Activated T-cell treated with anti-CD3 and anti-CD28 coated beads for 1 hour (primary cell): Measurements from ENCODE around the gene KCNAB1.
"Not testable (repeated sequence)": the region's sequence is repeated elsewhere in the genome, so short reads cannot be mapped to it uniquely, and the experiment has no call there.

Experiments used
- DNase-seq: peaks from one replicate; pipeline ENCODE4 v3.0.0-alpha.2; 2020; ENCODE audit warnings: low read depth

KCNAB1 gene

DNA sequence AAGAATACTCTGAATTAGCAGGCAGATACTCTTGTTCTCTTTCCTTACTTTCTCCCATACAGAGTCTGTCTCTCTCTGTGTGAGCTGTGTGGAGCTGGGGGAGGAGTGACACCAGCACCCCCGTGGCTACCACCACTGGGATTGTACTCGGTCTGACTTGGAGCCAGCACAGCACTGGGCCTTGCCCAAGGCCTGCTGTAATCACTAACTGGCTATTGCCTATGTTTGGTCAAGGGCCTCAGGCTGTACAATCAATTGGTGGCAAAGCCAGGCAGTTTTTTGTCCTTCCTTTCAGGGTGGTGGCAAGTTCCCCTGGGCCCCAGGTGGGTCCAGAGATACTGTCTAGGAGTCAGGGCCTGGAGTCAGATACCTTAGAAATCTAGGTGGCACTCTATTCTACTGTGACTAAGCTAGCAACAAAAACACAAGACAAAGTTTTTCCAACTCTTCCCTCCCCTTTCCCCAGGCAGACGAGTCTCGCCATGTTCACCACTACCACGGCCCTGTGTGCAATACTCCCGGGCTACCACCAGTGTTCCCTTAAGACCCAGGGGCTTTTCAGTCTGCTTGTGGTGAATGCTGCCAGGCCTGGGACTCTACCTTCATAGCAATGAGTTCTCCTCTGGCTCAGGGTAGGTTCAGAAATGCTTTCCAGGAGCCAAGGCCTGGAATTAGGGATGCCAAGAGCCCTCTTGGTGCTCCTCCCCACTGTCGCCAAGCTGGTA lies 151.8 kb downstream of the KCNAB1 start:
- DNase-seq, result no peak

DNA sequence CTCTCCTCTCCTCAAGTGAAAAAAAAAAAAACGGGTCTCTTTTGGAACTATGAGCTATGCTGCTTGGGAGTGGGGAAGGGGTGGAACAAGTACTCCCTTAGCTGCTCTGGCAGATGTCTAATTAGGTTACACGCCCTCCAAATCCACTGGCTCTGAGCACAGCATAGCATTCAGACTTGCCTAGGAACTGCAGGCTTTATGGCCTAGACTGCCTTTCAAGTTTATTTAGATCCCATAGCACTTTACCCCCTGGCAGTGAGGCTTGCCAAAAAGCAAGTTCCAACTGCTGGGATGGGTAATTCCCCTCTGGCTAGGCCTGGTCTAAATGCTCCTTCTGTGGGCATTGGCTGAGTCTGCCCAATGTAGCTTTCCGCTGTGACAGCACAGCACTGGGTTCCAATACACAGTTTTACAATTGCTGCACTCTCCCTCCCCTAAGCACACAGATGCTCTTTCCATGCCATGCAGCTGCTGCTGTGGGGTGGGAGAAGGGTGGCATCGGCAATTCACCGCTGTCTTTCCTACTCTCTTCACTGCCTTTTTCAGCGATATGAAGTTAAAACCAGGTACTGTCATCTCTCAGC lies 152.8 kb downstream of the KCNAB1 start:
- DNase-seq, result no peak

DNA sequence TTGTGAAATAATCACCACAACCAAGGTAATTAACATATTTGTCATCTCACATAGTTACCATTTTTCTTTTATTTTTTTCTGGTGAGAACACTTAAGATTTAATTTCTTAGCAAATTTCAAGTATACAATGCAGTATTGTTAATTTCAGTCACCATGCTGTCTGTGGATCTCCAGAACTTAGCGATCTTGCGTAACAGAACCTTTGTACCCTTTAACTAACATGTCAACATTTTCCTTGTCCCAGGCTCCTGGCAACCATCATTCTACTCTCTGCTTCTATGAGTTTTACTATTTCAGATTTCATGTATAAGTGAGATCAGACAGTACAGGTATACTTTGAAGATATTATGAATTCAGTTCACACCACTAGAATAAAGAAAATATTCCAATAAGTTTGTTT lies 154.4 kb downstream of the KCNAB1 start:
- DNase-seq, result no peak

DNA sequence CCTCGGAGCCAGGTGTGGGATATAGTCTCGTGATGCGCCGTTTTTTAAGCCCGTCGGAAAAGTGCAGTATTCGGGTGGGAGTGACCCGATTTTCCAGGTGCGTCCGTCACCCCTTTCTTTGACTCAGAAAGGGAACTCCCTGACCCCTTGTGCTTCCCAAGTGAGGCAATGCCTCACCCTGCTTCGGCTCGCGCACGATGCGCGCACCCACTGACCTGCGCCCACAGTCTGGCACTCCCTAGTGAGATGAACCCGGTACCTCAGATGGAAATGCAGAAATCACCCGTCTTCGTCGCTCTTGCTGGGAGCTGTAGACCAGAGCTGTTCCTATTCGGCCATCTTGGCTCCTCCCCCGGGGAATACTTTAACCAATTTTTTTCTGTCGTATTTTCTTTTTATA lies 164.3 kb downstream of the KCNAB1 start:
- DNase-seq, result not testable (repeated sequence)

DNA sequence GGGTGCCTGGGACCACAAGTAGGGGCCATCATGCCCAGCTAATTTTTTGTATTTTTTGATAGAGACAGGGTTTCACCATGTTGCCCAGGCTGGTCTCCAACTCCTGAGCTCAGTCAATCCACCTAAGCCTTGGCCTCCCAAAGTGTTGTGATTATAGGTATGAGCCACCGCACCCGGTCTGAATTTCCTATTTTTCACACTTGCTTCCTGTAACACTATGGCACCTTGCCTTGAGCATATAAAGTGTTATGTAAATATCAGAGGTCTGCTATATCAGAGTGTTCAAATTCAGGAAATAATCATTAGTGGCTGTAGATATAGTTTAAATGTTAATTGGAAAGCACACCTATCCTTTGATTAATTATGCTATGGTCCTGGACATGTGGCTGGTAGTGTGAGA lies 165.2 kb downstream of the KCNAB1 start:
- DNase-seq, result no peak

DNA sequence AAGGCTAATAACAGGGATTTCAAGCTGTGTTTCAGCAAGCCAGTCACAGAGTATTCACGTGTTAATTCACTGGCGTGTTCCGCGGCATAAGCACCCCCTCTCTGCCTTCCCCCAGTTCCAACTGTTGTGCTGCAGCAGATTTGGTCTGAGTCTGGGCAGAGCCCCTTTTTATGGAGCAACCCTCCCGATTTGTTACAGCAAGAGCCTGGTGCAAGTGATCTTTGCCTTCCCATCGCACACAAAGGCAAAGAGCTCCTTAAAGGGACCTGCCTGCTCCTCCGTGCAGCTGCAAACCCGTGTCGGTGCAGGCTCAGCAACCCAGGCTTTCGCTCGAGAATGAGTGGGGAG lies 170.5 kb downstream of the KCNAB1 start:
- no peak for DNase-seq

DNA sequence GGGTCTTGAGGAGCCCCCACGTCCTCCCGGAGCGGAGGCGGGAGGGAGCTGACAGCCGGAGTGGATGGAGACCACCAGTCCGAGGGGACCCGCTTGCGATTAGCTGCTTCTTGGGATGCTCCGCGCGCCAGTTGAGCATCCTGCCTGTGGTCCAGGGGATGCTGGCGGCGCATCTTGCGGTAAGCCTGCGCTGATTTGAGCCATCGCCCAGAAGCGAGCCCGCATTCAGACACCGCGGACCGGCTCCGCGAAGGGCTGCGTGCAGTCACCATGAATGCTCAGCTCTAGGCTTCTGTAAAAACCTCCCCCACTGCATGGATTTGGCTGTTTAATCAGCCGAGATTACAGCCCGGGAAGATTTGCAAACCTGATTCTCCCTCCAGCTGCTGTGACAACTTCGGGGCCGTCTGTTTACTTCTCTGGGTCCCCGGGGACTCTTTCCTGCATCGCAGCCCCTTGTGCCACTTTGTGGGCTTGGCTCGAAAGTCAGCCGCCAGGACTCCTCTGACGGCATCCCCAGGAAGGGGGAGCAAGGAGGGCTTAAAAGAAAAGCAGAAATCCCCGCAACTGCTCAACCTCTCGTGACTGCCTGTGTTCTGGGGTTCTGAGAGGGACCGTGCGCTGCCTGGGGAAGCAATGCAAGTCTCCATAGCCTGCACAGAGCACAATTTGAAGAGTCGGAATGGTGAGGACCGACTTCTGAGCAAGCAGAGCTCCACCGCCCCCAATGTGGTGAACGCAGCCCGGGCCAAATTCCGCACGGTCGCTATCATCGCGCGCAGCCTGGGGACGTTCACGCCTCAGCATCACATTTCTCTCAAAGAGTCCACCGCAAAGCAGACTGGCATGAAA lies 171.1 kb downstream of the KCNAB1 start:
- DNase-seq, result no peak

DNA sequence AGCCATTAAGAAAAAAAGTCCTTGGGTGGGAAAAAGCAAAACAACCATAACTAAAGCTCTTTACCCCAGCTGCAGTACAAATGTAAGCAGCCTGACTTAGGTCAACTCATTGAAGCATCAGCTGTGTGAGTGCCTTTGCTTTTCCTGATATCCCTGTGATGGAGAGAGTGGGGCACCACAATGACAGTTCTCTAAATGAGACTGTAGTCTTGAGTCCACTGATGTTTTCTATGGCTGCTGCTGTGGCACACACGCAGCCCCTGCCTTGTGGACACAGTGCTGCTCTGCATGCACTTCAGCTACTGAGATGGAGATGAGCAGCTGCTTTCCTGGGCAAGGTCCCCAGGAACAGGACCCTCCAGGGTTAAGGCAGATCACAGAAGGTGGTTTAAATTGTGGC lies 173.2 kb downstream of the KCNAB1 start:
- DNase-seq, result no peak

DNA sequence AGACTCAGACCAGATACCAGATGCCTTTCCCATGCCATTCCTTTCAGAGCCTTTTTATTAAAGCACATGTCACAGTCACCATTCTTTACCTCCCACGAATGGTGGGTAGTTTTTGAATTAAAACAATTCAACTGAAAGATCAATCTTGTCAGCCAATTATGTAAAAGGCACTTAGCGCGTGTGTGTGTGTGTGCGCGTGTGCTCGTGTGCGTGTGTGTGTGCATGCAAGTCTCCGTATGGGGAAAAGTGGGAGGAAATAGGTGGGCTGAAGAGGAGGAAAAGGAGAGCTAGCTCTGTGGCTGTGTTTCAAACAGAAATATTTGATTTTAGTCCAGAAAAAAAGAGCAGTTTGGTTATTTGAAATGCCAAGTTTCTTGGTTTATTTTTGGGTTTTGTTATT lies 177.2 kb downstream of the KCNAB1 start:
- DNase-seq, result no peak

DNA sequence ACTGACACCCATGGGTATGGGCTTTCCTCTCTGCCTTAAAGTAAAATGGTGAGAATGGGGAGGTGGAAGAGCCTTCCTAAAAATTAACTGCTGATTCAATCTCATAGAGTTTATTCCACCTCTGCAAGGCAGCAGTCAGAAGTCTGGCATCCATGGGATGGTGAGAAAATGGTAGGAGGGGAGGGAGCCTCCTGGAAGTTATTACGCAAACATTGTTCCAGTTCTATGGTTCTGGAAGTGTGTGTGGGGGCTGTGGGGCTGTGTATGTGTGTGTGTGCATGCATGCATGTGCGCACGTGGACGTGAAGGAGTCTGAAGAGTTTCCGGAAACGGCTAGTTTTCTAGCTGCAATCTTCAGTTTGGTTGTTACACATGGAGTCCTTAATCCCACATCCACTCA lies 177.6 kb downstream of the KCNAB1 start:
- no peak for DNase-seq

DNA sequence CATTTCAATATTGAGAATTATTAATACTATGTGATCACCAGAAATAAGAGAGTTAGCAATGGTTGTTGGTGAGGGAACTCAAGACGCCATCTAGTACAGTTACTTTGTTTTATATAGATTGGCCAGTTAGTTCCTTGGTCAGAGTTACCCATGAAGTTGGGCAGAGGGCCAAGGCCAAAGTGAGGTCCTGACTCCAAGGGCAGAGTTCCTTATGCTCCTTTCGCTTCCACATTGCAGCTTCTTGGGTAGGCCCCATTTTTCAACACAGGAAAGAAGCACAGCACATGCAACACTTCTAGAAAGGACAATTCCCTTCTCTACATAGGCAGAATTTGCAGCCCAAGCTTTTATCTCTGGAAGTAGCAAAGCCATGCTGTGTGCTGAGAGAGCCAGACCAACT lies 178.6 kb downstream of the KCNAB1 start:
- DNase-seq, result no peak

DNA sequence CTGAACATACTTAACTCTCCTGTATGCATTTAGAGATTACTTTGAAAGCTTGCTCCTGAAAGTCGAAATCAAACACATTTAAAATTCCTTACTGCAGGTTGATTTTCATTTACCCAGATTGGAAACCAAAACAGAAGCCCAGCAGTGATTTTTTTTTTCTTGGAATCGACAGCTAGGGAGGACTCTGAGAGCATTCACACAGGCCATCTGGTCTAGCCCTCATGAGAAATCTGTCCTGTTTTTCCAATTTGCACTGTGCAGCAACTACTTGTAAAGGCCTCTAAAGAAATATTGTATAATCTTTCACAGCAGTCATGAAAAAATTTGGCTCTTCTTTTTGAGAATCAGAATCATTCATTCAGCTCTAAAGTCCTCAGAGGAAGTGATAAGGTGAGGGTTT lies 179.2 kb downstream of the KCNAB1 start:
- DNase-seq, result no peak

DNA sequence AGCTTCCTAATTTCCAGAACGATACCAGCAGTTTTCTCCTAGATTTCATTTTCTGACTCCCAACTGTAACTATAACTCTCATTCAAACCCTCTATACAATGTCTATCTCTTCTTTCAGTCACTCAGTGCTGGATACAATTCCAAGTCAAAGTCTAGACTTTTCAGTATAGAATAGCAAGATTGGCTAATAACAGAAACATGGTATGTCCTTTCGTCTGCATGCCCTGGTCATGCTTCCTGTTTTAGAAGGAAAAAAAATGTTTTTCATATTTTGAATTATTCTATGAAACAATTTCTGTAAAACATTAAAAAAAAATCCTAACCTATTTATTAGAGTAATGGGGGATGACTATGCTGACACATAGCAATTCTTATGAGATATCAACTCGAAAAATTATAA lies 180.0 kb downstream of the KCNAB1 start:
- no peak for DNase-seq

DNA sequence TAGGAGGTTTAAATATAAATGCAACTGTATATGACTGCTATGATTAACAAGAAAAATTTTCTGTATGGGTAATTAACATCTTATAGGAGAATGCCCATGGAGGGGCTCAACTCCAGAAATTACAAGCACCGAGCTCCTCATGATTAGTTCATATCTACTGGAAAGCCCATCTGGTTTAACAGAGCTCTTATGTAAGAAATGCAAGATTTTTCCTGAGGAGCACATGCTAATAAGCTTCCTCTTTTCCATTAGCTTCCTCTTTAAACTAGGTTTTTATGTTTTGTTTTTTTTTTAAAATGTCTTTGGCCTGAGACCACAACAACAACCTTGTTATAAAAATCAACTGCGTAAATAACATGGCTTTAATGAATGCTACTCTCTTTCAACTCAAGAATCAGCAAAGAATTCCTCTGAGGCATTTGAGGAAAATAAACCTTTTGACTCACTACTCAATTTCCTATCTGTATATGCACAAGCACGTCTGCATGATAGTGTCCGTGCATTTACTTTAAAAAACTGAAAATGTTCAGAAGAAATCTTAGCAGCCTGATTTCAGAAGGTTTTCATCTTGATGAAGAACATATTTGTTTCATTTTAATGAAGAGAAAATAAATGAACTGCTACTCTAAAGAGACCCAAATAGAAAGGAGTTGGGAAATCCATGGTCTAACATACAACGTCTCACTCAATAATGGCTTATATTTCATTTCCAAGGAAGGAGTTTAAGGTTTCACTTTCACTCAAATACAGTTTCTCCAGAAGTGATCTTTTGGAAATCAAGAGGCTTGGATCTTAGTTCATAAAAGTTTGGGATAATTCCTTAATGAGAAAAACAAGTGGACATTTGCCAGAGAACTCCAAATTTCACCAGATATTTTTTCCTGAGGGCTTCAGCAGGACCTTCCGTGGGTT lies 180.8 kb downstream of the KCNAB1 start:
- no peak for DNase-seq

DNA sequence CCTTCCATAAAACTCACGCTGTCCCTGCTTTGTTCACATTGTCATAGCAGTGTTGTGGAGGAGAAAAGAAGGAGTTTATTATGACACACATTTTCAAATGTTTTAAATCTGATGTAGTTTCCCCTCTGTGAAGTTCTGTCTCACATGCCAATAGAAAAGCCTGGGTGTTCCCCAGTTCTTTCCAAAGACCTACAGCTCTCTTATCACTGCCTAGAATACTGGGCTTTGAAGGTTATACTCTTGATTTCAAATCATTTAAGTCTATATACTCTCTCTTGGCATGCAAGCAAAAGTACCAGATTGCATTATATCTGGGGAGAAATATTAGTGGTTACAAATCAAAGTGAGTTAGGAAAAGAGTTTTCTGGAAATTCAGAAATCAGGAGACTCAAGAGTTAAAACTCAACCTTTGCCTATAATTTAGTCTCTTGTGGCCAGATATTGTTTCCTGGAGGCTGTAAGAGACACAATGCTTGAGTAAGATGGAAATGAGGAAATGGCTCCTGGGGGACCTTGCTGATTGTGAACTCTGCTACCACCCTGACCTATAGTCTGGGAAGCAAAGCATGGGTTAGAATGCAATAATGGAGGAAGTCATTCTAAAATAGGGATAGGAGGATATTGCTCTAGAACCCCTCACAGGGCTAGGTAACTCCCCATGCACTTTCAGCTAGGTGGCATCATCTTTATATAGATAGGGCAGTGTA lies 182.8 kb downstream of the KCNAB1 start:
- no peak for DNase-seq

DNA sequence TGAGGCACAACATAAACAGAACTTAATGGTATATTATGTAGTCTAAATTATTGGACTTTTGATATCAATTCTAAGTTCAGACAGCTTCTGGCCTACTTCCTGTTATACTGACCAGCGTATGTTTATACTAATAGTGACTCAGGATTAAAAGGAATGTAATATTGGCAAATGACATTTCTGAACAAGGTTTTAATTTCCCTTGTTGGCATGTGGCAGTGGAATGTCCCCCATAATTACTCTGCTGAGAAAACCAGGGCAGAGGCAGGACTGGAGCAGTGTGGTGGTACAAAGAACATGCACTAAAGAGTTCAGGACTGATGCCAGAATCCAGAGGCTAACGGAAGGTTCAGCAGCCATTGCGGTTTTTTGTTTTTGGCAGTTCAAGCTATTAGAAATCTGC lies 184.0 kb downstream of the KCNAB1 start:
- no peak for DNase-seq

DNA sequence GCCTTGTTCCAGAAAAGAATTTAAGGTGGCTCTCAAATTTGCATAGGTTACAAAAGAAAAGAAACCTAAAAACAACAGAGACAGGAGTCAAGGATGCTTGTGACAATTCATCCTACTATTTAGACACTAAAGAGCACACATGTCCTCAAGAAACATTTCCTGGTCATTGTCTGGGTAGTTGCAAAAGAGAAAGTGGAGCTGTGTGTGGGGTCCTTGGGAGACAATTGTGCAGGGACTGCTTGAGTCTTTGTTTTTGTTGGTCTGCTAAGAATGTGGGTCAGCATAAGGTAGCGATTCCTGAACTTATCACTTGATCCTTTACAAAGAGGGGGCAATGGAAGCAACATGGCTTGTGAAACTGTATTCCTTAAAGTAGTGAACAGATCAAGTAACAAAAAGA lies 185.3 kb downstream of the KCNAB1 start:
- DNase-seq, result no peak

DNA sequence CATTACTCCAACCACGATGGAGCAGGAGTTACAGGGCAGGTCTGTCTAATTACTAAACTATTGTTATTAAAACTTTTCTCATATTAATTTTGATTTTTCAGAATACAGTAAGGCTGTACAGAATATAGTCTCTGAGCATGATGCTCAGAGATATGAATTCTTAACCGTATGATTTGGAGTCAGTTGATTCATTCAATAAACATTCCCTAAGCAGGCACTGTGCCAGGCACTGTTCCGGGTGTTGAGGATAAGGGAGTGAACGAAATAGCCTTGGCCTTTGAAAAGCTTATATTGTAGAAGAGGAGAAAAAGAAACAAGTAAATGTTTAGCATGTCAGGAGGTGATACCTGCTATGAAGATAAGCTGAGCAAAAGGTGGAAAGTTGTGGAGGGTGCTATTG lies 187.3 kb downstream of the KCNAB1 start:
- no peak for DNase-seq

DNA sequence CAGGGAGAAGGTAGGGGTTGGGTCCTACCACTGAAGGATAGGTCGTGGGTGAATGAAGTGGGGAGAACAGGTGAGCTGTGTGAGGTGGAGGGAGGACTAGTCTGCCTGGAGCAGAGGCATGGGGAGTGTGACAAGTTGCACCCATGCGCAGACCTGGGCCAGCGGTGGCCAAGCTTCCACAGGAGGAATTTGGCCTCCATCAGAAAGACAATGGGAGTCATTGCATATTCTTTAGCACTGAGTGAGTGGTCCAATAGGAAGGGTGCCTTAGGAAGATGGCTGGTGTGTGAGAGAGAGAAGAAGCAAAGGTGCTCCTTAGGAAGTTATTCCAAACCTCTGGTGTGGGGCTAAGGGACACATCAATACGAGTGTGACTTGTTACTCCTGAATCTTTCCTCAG lies 191.1 kb downstream of the KCNAB1 start:
- no peak for DNase-seq

DNA sequence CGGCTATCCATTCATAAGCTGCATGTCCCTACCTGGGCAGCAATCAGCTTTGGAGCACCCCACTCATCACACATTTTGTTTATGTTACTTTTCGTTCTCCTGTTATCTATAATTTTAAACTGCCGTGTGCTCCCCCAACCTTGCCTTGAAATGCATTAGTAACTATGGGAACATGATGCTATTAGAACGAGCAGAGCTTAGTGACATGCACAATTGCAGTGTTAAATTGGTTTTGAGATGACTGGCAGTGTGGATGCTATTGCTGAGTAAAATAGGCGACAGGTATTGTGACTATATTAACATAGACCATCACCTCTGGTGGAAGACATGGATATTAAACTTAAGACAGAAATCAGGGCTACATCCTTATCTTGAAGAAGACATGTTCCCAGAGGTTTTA lies 191.6 kb downstream of the KCNAB1 start:
- DNase-seq, result no peak

DNA sequence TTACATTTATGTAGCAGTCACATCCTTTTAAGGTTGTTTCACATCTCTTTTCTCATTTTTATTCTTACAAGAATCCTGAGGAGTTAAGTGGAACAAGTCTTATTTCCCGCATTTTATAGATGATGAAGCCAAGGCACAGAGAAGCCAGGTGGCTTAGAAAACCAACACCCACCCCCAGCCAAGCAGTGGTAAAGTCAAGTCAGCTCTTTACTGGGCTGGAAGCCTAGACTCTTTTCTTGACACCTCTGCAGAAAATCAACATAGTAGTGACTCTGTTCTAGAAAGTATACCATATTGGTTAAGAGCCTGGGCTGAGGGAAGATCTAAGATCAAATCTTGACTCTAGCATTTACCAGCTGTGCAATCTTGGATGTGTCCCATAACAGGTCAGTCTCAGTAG lies 195.7 kb downstream of the KCNAB1 start:
- no peak for DNase-seq
